Loucy (cell line): ENCODE measurements around the gene SELENOS.

ENCODE experiments used
- H2AFZ ChIP-seq: fragments of 200-600 bp; sonication (generic); 2 replicates; pipeline ENCODE4 v1.6.0; 2016; ENCODE audit warnings: antibody characterized with exemption, mild to moderate bottlenecking, low read length, moderate library complexity
- H3F3A ChIP-seq: fragments of 200-600 bp; 2 replicates; pipeline ENCODE4 v1.6.0; 2016; ENCODE audit warnings: antibody characterized with exemption, low read depth, mild to moderate bottlenecking
- H3K27me3 ChIP-seq: fragments of 200-600 bp; sonication (generic); 2 replicates; pipeline ENCODE4 v1.6.1; 2014; ENCODE audit warnings: low read length, mild to moderate bottlenecking; ENCODE audit not compliant: insufficient read depth, poor library complexity, severe bottlenecking
- H3K36me3 ChIP-seq: fragments of 200-600 bp; sonication (generic); 2 replicates; pipeline ENCODE4 v1.6.1; 2016; ENCODE audit warnings: low read length; ENCODE audit not compliant: insufficient read depth
- H3K4me1 ChIP-seq: fragments of 200-600 bp; sonication (generic); 2 replicates; pipeline ENCODE4 v1.5.1; 2014; ENCODE audit warnings: low read length, mild to moderate bottlenecking; ENCODE audit not compliant: insufficient read depth, poor library complexity, severe bottlenecking
- H3K4me2 ChIP-seq: fragments of 200-600 bp; sonication (generic); 2 replicates; pipeline ENCODE4 v1.6.0; 2014; ENCODE audit warnings: antibody characterized with exemption, low read length, low read depth, mild to moderate bottlenecking; ENCODE audit not compliant: poor library complexity, severe bottlenecking
- H3K4me3 ChIP-seq: fragments of 200-600 bp; sonication (generic); 2 replicates; pipeline ENCODE4 v1.5.1; 2014; ENCODE audit warnings: low read length, mild to moderate bottlenecking, mixed read lengths; ENCODE audit not compliant: poor library complexity, severe bottlenecking
- H3K79me2 ChIP-seq: fragments of 200-600 bp; sonication (generic); 2 replicates; pipeline ENCODE4 v1.6.1; 2014; ENCODE audit warnings: low read length; ENCODE audit not compliant: insufficient read depth
- H3K9ac ChIP-seq: fragments of 200-600 bp; sonication (generic); 2 replicates; pipeline ENCODE4 v1.6.0; 2014; ENCODE audit warnings: mild to moderate bottlenecking, low read depth, low read length, moderate library complexity; ENCODE audit not compliant: poor library complexity, severe bottlenecking
- H3K9me2 ChIP-seq: fragments of 200-600 bp; sonication (generic); replicated peaks from 2 replicates; pipeline ENCODE4 v1.6.1; 2016; ENCODE audit warnings: low read depth, low read length, mixed read lengths
- H3K9me3 ChIP-seq: fragments of 200-600 bp; sonication (generic); 2 replicates; pipeline ENCODE4 v1.6.1; 2014; ENCODE audit warnings: mild to moderate bottlenecking, antibody characterized with exemption, low read length, low read depth; ENCODE audit not compliant: insufficient read depth
- H4K20me1 ChIP-seq: fragments of 200-600 bp; sonication (generic); 2 replicates; pipeline ENCODE4 v1.6.0; 2014; ENCODE audit warnings: antibody characterized with exemption, low read length, mild to moderate bottlenecking; ENCODE audit not compliant: insufficient read depth, poor library complexity, severe bottlenecking
- CTCF ChIP-seq: fragments of 200-600 bp; sonication (generic); conservative IDR thresholded peaks from 2 replicates; pipeline ENCODE4 v1.5.1; 2014; ENCODE audit warnings: mild to moderate bottlenecking, antibody characterized with exemption, low read length
- EZH2phosphoT487 ChIP-seq: fragments of 200-600 bp; IDR thresholded peaks from 2 replicates; pipeline ENCODE4 v1.6.1; 2018; ENCODE audit warnings: antibody characterized with exemption, mild to moderate bottlenecking, moderate library complexity, borderline replicate concordance

The SELENOS gene

GRCh38 chr15:101273534-101273933, 3.8 kb downstream of the SELENOS start:
- Histone ChIP-seq H3K4me2 (no peak overlapping the region), H4K20me1 (peaks cover 18% of the 10 kb centered on the region), H3K4me1 (peaks cover 18% of the 10 kb centered on the region), H3K36me3 (peaks cover 48% of the 10 kb centered on the region; the same call in 1 of the 2 replicates), H2AFZ (no peak overlapping the region), H3F3A (no peaks in the 10 kb centered on the region), H3K4me3 (no peak overlapping the region), H3K9me3 (no peaks in the 10 kb centered on the region), H3K79me2 (peaks cover 23% of the 10 kb centered on the region), H3K9me2 (no peaks in the 10 kb centered on the region), H3K9ac (no peak overlapping the region), H3K27me3 (no peaks in the 10 kb centered on the region)
- TF ChIP-seq CTCF (no peak), EZH2phosphoT487 (no peak)

GRCh38 chr15:101272584-101272983, 4.7 kb downstream of the SELENOS start:
- Histone ChIP-seq H3K4me1 (peaks cover 18% of the 10 kb centered on the region), H3K27me3 (no peaks in the 10 kb centered on the region), H3F3A (no peaks in the 10 kb centered on the region), H3K9me2 (no peaks in the 10 kb centered on the region), H3K4me3 (no peak overlapping the region), H2AFZ (no peak overlapping the region), H3K79me2 (peaks cover 23% of the 10 kb centered on the region), H3K36me3 (peaks cover 48% of the 10 kb centered on the region; the same call in 1 of the 2 replicates), H3K9ac (no peak overlapping the region), H3K9me3 (no peaks in the 10 kb centered on the region), H3K4me2 (no peak overlapping the region), H4K20me1 (peaks cover 18% of the 10 kb centered on the region)
- TF ChIP-seq CTCF: no peak
- no peak for TF ChIP-seq EZH2phosphoT487

- Histone ChIP-seq H3K4me1 (peaks cover 4% of the 10 kb centered on the region), H4K20me1 (no peaks in the 10 kb centered on the region), H3K4me2 (no peak overlapping the region), H3K27me3 (no peaks in the 10 kb centered on the region), H3K9me3 (no peaks in the 10 kb centered on the region), H3K9me2 (no peaks in the 10 kb centered on the region), H3K79me2 (no peaks in the 10 kb centered on the region), H2AFZ (no peak overlapping the region), H3F3A (no peaks in the 10 kb centered on the region), H3K9ac (no peak overlapping the region), H3K36me3 (peaks cover 43% of the 10 kb centered on the region; the same call in 1 of the 2 replicates), H3K4me3 (no peak overlapping the region)
- TF ChIP-seq EZH2phosphoT487 (no peak), CTCF (peak; percentile 48)
Observed at GRCh38 chr15:101269479-101270223, 7.6 kb downstream of the SELENOS start.
